Measurements from ENCODE around the gene GUCA2A.

Gene GUCA2A

GRCh38 chr1:42144711-42145388, 19.7 kb downstream of the GUCA2A start:
- H3K4me3 ChIP-seq (ENCODE audit: low read depth, low read length) = no peak overlapping the region
- TF ChIP-seq POLR2A (IDR thresholded peaks at IDR 0.05; ENCODE audit: extremely low read depth, insufficient read length) (no peak), CTCF (IDR thresholded peaks at IDR 0.05; ENCODE audit: low read depth, low read length) (no peak), MAX (IDR thresholded peaks at IDR 0.05; ENCODE audit: low read depth, low read length) (no peak), MYC (IDR thresholded peaks at IDR 0.05; ENCODE audit: low read depth, low read length) (no peak)
- DNase-seq (ENCODE audit: low read depth) = no peak

GRCh38 chr1:42143896-42144710, 20.4 kb downstream of the GUCA2A start:
- no peak overlapping the region for H3K4me3 ChIP-seq (ENCODE audit: low read depth, low read length)
- DNase-seq (ENCODE audit: low read depth) = no peak
- no peak for TF ChIP-seq MYC (IDR thresholded peaks at IDR 0.05; ENCODE audit: low read depth, low read length)
- TF ChIP-seq POLR2A (IDR thresholded peaks at IDR 0.05; ENCODE audit: extremely low read depth, insufficient read length) = no peak
- TF ChIP-seq CTCF (IDR thresholded peaks at IDR 0.05; ENCODE audit: low read depth, low read length) = no peak
- TF ChIP-seq MAX (IDR thresholded peaks at IDR 0.05; ENCODE audit: low read depth, low read length) = no peak

GRCh38 chr1:42142894-42143675, 21.5 kb downstream of the GUCA2A start:
- DNase-seq (ENCODE audit: low read depth) = peak; percentile 25
- no peak overlapping the region for H3K4me3 ChIP-seq (ENCODE audit: low read depth, low read length)
- TF ChIP-seq POLR2A (IDR thresholded peaks at IDR 0.05; ENCODE audit: extremely low read depth, insufficient read length) = no peak
- peak; percentile 82 for TF ChIP-seq MAX (IDR thresholded peaks at IDR 0.05; ENCODE audit: low read depth, low read length)
- TF ChIP-seq CTCF (IDR thresholded peaks at IDR 0.05; ENCODE audit: low read depth, low read length) = no peak
- no peak for TF ChIP-seq MYC (IDR thresholded peaks at IDR 0.05; ENCODE audit: low read depth, low read length)

- no peak for DNase-seq (ENCODE audit: low read depth)
- TF ChIP-seq MAX (IDR thresholded peaks at IDR 0.05; ENCODE audit: low read depth, low read length) = no peak
- no peak for TF ChIP-seq CTCF (IDR thresholded peaks at IDR 0.05; ENCODE audit: low read depth, low read length)
- TF ChIP-seq POLR2A (IDR thresholded peaks at IDR 0.05; ENCODE audit: extremely low read depth, insufficient read length) = no peak
- no peak for TF ChIP-seq MYC (IDR thresholded peaks at IDR 0.05; ENCODE audit: low read depth, low read length)
Observed at GRCh38 chr1:42141978-42142377, 22.6 kb downstream of the GUCA2A start.

GRCh38 chr1:42140191-42140590, 24.4 kb downstream of the GUCA2A start:
- TF ChIP-seq MYC (IDR thresholded peaks at IDR 0.05; ENCODE audit: low read depth, low read length) (no peak), CTCF (IDR thresholded peaks at IDR 0.05; ENCODE audit: low read depth, low read length) (no peak), MAX (IDR thresholded peaks at IDR 0.05; ENCODE audit: low read depth, low read length) (no peak), POLR2A (IDR thresholded peaks at IDR 0.05; ENCODE audit: extremely low read depth, insufficient read length) (no peak)
- H3K4me3 ChIP-seq (ENCODE audit: low read depth, low read length) = no peak overlapping the region
- DNase-seq (ENCODE audit: low read depth) = no peak

More at GRCh38 chr1:42141978-42142377, 22.6 kb downstream of the GUCA2A start:
- H3K4me3 ChIP-seq (ENCODE audit: low read depth, low read length) = no peak overlapping the region

All from NB4 (cell line).